ENCODE measurements around the gene PRMT1.
"Not testable (repeated sequence)": the region's sequence is repeated elsewhere in the genome, so short reads cannot be mapped to it uniquely, and the experiment has no call there.

PRMT1 gene

GRCh38 chr19:49689133-49690078 is 12.3 kb downstream of the PRMT1 start, which contains the start of gene ADM5:
Gene ADM5 (plus strand): TSS chr19:49689594. CDS start chr19:49689838, 244 bp downstream.
- no peak for DNase-seq

DNA sequence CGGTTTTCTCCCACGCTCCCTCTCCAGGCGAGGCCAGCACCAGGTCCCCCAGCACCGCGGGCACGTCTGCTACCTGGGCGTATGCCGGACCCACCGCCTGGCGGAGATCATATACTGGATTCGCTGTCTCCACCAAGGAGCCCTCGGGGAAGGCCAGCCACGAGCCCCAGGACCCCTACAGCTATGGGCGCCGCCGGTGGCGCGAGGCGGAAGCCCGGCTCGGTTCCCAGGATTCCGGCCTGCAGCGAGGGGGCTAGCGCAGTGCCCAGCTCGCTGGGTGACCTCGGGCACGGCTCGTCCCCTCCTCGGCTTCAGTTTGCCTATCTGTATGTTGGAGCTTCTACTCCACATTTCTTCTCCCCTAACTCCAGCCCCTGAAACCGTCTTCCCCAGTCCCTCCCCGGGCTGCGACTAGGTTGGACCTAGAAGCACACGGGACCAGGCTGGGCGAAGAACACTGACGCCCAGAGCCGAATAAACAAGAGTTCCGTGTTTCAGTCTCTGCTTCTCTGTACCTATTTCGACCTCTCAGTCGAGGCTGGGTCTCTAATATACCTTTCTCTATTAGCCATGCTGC is 13.1 kb downstream of the PRMT1 start:
- no peak for DNase-seq

- no peak for DNase-seq
Measured at GRCh38 chr19:49690656-49691242, 13.7 kb downstream of the PRMT1 start, which contains the start of gene CPT1C. Gene CPT1C (plus strand): TSS chr19:49691116. CDS start chr19:49692253, 1,137 bp downstream.

DNA sequence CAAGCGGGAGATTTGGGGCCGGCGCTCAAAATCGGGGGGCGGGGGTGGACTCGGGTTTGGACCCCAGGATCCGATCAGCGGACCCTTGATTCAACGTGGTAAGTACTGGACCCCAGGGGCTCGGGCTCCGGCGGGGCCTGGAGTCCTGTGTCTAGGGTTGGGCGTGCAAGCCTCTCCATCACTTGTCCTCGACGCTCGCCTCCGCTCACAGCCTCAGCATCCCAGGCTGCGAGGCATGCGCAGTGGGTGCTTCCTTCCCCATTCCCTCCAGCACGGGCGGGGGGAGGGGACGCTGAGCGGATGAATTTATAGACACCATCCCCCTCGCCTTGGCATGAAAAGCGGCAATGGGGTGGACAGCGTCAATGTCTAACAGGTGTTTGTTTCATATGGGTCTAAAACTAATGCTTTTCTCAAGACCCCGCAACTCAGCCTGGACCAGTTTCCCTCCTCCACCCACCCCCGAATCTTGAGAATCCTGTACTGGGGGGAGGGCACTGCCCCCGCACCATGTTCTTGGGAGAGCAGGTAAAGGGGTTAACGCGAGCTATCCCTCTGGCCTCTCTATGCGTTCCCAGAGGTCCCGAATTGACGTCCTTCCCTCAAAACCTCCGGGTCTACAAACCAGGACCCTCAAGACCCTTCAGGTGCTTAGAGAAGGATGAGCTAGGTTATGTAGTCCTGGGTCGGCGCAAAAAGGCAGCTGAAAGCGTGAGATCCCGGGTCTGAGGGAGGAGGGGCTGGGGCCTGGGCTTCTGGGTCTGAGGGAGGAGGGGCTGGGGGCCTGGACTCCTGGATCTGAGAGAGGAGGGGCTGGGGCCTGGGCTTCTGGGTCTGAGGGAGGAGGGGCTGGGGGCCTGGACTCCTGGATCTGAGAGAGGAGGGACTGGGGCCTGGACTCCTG is 14.4 kb downstream of the PRMT1 start:
- DNase-seq = no peak

DNA sequence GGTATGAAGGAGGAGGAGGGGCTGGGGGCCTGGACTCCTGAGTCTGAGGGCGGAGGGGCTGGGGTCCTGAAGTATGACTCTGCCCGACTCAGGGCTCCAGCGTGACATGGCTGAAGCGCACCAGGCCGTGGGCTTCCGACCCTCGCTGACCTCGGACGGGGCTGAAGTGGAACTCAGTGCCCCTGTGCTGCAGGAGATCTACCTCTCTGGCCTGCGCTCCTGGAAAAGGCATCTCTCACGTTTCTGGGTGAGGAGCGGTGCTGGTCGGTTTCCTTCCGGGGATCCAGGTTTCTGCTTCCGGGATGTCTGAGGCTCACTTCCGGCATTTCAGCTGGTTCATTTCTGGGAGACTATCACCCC is 15.1 kb downstream of the PRMT1 start:
- DNase-seq = no peak

- DNase-seq = no peak
Measured at GRCh38 chr19:49696115-49696514, 19.0 kb downstream of the PRMT1 start.

DNA sequence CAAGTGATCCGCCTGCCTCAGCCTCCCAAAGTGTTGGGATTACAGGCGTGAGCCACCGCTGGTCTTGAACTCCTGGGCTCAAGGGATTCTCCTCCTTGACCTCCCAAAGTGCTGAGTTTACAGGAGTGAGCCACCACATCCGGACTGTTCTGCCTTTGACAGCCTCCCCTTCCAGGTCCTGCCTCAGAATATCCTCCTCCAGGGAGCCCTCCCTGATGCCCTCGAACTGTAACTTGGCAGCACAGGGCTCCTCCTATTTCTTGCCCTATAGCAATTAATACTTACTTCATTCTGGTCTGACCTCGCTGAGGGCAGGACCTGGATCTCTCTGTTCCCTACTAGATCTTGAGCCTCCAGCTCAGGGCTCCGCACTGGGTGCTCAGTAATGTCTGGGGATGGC is 19.8 kb downstream of the PRMT1 start:
- DNase-seq = no peak

DNA sequence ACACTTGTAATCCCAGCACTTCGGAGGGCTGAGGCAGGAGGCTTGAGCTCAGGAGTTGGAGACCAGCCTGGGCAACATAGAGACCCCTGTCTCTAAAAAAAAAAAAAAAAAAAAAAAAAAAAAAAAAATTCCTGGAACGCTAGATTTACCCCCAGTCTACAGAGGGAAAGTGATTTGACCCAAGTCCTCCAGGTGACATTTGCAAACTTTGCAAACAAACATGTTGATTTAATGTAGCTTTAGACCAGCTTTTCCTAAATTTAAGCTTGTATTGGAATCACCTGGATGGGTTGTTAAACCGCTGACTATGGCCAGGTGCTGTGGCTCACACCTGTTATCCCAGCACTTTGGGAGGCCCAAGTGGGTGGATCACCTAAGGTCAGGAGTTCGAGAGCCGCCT is 22.3 kb downstream of the PRMT1 start:
- no peak for DNase-seq

GRCh38 chr19:49700563-49700962 is 23.5 kb downstream of the PRMT1 start:
- no peak for DNase-seq

DNA sequence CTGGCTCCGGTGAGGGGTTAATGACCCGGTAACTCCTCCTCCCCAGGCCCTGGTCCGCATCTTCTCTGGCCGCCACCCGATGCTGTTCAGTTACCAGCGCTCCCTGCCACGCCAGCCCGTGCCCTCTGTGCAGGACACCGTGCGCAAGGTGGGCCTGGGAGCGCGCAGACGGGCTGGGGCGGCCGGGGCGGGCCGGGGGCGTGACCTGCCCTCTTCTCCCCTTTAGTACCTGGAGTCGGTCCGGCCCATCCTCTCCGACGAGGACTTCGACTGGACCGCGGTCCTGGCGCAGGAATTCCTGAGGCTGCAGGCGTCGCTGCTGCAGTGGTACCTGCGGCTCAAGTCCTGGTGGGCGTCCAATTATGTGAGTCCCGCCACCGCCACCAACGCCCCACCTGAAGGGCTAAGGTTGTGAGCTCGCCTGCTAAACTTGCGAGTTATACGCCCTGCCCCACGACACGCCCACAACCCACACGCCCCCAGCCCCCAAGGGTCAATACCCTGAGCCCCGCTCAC is 24.3 kb downstream of the PRMT1 start:
- DNase-seq = no peak

DNA sequence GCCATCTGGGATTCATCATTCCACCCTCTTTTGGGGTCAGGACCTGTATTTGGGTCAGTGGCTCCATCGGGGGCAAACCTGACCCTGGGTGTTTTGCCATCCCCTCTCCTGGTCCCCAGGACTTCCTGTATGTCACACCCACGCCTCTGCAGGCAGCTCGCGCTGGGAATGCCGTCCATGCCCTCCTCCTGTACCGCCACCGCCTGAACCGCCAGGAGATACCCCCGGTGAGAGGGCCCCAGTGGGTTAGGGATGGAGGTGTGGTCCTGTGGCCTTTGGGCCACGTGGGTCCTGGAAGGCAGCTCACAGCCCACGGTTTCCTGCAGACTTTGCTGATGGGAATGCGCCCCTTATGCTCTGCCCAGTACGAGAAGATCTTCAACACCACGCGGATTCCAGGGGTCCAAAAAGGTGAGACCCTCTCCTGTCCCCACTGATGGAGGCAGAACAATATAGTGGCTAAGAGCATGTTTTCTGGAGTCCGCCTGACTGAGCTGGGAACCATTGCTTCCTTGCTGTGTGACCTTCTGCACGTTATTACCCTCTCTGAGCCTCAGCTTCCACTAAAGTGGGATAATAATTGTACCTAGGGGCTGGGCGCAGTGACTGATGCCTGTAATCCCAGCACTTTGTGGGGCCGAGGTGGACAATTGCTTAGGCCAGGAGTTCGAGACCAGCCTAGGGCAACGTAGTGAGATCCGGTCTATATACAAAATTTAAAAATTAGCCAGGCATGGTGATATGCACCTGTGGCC is 28.0 kb downstream of the PRMT1 start:
- no peak for DNase-seq

DNA sequence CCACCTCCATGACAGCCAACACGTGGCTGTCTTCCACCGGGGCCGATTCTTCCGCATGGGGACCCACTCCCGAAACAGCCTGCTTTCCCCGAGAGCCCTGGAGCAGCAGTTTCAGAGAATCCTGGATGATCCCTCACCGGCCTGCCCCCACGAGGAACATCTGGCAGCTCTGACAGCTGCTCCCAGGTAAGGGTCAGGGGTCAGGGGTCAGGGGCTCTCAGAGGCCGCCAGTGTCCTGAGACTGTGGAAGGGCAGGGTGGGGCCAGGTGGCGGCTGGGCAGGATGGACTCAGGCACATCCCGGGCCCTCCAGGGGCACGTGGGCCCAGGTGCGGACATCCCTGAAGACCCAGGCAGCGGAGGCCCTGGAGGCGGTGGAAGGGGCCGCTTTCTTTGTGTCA is 28.8 kb downstream of the PRMT1 start:
- DNase-seq = no peak

DNA sequence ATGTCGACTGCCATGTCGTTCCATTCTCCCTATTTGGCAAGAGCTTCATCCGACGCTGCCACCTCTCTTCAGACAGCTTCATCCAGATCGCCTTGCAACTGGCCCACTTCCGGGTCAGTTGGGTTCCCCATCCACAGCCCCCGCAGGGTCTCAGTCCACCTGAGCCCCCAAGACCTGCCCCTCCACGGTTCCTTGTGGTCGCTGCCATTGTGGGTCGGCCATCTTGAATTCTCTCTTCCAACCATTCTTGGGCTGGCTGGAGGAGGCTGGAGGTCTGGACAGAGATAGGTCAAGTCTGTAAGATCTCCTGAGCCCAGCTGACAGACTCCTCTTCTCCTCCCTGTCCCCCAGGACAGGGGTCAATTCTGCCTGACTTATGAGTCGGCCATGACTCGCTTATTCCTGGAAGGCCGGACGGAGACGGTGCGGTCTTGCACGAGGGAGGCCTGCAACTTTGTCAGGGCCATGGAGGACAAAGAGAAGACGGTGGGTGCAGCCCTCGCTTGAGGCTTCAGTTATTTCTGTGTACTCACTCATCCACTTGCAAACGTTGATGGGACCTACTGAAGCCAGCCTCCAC is 33.4 kb downstream of the PRMT1 start:
- no peak for DNase-seq

- DNase-seq = peak in 1 of 2 experiments; percentile 42
Measured at GRCh38 chr19:49712397-49712859, 35.4 kb downstream of the PRMT1 start.

DNA sequence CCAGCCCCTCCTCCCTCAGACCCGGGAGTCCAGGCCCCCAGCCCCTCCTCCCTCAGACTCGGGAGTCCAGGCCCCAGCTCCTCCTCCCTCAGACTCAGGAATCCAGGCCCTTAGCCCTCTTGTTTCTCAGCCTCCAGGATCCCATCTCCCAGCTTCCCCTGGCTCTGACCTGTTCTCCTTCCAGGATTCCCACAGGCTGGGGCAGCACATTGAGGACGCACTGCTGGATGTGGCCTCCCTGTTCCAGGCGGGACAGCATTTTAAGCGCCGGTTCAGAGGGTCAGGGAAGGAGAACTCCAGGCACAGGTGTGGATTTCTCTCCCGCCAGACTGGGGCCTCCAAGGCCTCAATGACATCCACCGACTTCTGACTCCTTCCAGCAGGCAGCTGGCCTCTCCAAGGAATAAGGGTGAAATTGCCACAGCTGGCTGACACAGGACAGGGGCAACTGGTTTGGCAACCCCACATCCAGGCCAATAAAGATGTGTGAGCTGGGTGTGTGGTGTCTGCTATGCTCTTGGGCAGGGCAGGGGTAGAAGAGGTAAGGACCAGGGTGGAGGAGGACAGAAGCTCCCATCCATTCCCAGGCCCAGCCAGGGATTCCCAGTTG is 36.3 kb downstream of the PRMT1 start:
- DNase-seq = no peak

- DNase-seq = no peak
Measured at GRCh38 chr19:49716154-49716553, 39.1 kb downstream of the PRMT1 start.

DNA sequence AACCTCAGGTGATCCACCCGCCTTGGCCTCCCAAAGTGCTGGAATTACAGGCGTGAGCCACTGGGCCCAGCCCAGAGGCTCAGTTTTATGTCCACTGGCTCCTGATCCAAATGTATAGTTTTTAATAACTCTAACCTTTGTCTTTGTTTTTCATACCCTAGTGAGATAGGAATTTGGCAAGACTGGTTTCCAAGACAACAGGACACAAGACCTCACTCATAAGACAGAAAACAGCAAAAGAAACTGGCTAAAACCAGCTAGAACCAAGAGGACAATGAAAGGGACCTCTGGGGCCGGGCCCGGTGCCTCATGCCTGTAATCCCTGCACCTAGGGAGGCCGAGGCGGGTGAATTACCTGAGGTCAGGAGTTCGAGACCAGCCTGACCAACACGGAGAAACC is 41.4 kb downstream of the PRMT1 start:
- no peak for DNase-seq

GRCh38 chr19:49718991-49719390 is 41.9 kb downstream of the PRMT1 start:
- DNase-seq = no peak

DNA sequence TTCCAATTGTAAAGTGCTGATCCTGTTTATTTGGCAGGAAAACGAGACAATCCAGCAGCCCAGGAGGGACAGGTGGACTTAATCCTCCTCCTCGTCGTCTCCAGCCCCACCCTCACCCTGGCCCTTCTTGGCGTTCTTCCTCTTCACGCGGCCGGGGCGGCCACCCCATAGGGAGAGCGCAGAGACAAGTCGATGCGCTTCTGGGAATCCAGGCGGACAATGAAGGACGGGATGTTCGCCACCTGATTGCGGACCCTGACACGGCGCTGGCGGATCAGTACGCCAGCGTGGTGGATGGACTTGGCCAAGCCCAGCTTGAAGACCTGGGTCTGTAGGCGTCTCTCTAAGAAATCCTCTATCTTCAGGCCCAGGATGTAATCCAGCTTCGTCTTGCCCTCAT is 42.3 kb downstream of the PRMT1 start:
- not testable (repeated sequence) for DNase-seq

GRCh38 chr19:49727217-49728030 is 50.4 kb downstream of the PRMT1 start:
- DNase-seq = no peak
